Neural cell (in vitro differentiated cells): ENCODE results near the gene MRPL58. TPM values are rescaled to one million over a fixed set of nuclear protein-coding genes. Genes with fewer than 3 reads are reported as not detected.
A peak's percentile ranks its signal among the peaks of the same experiment; 100 is the strongest.
"Not testable (repeated sequence)": the region's sequence is repeated elsewhere in the genome, so short reads cannot be mapped to it uniquely, and the experiment has no call there.

ENCODE experiments used
- H2AFZ ChIP-seq: fragments of 200-600, 300-800 bp; sonication (generic), shearing (Covaris generic); 2 replicates; pipeline ENCODE4 v1.6.0; 2014; ENCODE audit warnings: low read depth, mild to moderate bottlenecking, antibody characterized with exemption, low read length, moderate library complexity
- H3F3A ChIP-seq: fragments of 200-600 bp; shearing (Covaris generic); 2 replicates; pipeline ENCODE4 v1.6.1; 2016; ENCODE audit warnings: mild to moderate bottlenecking, moderate library complexity, mixed read lengths, antibody characterized with exemption, low read length; ENCODE audit not compliant: insufficient read depth, poor library complexity, severe bottlenecking
- H3K27ac ChIP-seq: fragments of 200-600, 300-800 bp; sonication (generic), shearing (Covaris generic); 2 replicates; pipeline ENCODE4 v1.5.1; 2014; ENCODE audit warnings: mild to moderate bottlenecking, low read length, moderate library complexity
- H3K27me3 ChIP-seq: fragments of 300-800, 200-600 bp; sonication (generic), shearing (Covaris generic); 2 replicates; pipeline ENCODE4 v1.6.0; 2014; ENCODE audit warnings: mild to moderate bottlenecking, low read depth, low read length, moderate library complexity; ENCODE audit not compliant: insufficient read depth
- H3K36me3 ChIP-seq: fragments of 300-800, 200-600 bp; sonication (generic), shearing (Covaris generic); 2 replicates; pipeline ENCODE4 v1.5.1; 2014; ENCODE audit warnings: mild to moderate bottlenecking, antibody characterized with exemption, low read length, moderate library complexity; ENCODE audit not compliant: insufficient read depth
- H3K4me2 ChIP-seq: fragments of 300-800, 200-600 bp; sonication (generic), shearing (Covaris generic); 2 replicates; pipeline ENCODE4 v1.6.0; 2014; ENCODE audit warnings: mild to moderate bottlenecking, low read length
- H3K4me3 ChIP-seq: fragments of 300-800, 200-600 bp; sonication (generic), shearing (Covaris generic); 2 replicates; pipeline ENCODE4 v1.5.1; 2014; ENCODE audit warnings: mild to moderate bottlenecking, low read length, moderate library complexity
- H3K79me2 ChIP-seq: fragments of 200-600 bp; shearing (Covaris generic); replicated peaks from 2 replicates; pipeline ENCODE4 v1.6.0; 2014; ENCODE audit warnings: mild to moderate bottlenecking, low read length, moderate library complexity; ENCODE audit not compliant: insufficient read depth
- H3K9ac ChIP-seq: fragments of 300-800, 200-600 bp; sonication (generic), shearing (Covaris generic); 2 replicates; pipeline ENCODE4 v1.6.1; 2016; ENCODE audit warnings: mild to moderate bottlenecking, low read length, mixed read lengths
- H3K9me2 ChIP-seq: fragments of 200-600 bp; shearing (Covaris generic); 2 replicates; pipeline ENCODE4 v1.6.1; 2016; ENCODE audit warnings: mild to moderate bottlenecking, low read length, mixed read lengths; ENCODE audit not compliant: insufficient read depth
- H3K9me3 ChIP-seq: fragments of 200-600, 300-800 bp; sonication (generic), shearing (Covaris generic); 2 replicates; pipeline ENCODE4 v1.6.1; 2016; ENCODE audit warnings: mild to moderate bottlenecking, mixed run types, low read length, moderate library complexity, mixed read lengths
- H4K20me1 ChIP-seq: fragments of 200-600 bp; shearing (Covaris generic); 2 replicates; pipeline ENCODE4 v1.6.1; 2016; ENCODE audit warnings: mild to moderate bottlenecking, mixed run types; ENCODE audit not compliant: insufficient read depth
- EP300 ChIP-seq: fragments of 450-650 bp; conservative IDR thresholded peaks from 2 replicates; pipeline ENCODE4 v1.6.1; 2014; ENCODE audit warnings: antibody characterized with exemption, mild to moderate bottlenecking, moderate library complexity; ENCODE audit not compliant: poor library complexity, severe bottlenecking
- EZH2 ChIP-seq: fragments of 200-600, 300-800 bp; shearing (Covaris generic), sonication (generic); IDR thresholded peaks from 2 replicates; pipeline ENCODE4 v1.6.1; 2014; ENCODE audit warnings: antibody characterized with exemption, low read length, borderline replicate concordance, mild to moderate bottlenecking; ENCODE audit not compliant: insufficient read depth, poor library complexity, severe bottlenecking
- MXI1 ChIP-seq: fragments of 450-650 bp; conservative IDR thresholded peaks from 2 replicates; pipeline ENCODE4 v1.6.1; 2014; ENCODE audit warnings: antibody characterized with exemption, mild to moderate bottlenecking; ENCODE audit not compliant: poor library complexity, severe bottlenecking
- POLR2AphosphoS5 ChIP-seq: IDR thresholded peaks from 2 replicates; pipeline ENCODE4 v1.6.1; 2012
- RAD21 ChIP-seq: fragments of 450-650 bp; conservative IDR thresholded peaks from 2 replicates; pipeline ENCODE4 v1.6.1; 2014; ENCODE audit warnings: antibody characterized with exemption, mild to moderate bottlenecking, moderate library complexity
- REST ChIP-seq: IDR thresholded peaks from 2 replicates; pipeline ENCODE4 v1.6.1; 2012; ENCODE audit warnings: borderline replicate concordance
- SMC3 ChIP-seq: fragments of 450-650 bp; conservative IDR thresholded peaks from 2 replicates; pipeline ENCODE4 v1.6.1; 2014; ENCODE audit warnings: antibody characterized with exemption, mild to moderate bottlenecking, moderate library complexity; ENCODE audit not compliant: poor library complexity
- TAF1 ChIP-seq: IDR thresholded peaks from 2 replicates; pipeline ENCODE4 v1.6.1; 2012; ENCODE audit warnings: low read depth
- polyA plus RNA-seq: library from polyadenylated mRNA; depleted of rRNA; stranded (reverse); fragments of >200 nt; gene quantifications from 2 replicates; pipeline ENCODE4 v1.2.3, GENCODE V29; 2014
- TF ChIP-seq, protein P1 (sequence below): fragments of 450-650 bp; IDR thresholded peaks from 2 replicates; pipeline ENCODE4 v1.5.1; 2014; ENCODE audit warnings: antibody characterized with exemption, mild to moderate bottlenecking, moderate library complexity; ENCODE audit not compliant: poor library complexity, severe bottlenecking

The MRPL58 gene
- polyA plus RNA-seq, 1 donor from 2014 or later: 47.4 TPM

- H3F3A ChIP-seq: no peaks in the 10 kb centered on the region
- H3K79me2 ChIP-seq: peaks cover 13% of the 10 kb centered on the region
- peaks cover 5% of the 10 kb centered on the region for H3K36me3 ChIP-seq
- H3K4me3 ChIP-seq: no peak overlapping the region
- TF ChIP-seq, protein P1, sequence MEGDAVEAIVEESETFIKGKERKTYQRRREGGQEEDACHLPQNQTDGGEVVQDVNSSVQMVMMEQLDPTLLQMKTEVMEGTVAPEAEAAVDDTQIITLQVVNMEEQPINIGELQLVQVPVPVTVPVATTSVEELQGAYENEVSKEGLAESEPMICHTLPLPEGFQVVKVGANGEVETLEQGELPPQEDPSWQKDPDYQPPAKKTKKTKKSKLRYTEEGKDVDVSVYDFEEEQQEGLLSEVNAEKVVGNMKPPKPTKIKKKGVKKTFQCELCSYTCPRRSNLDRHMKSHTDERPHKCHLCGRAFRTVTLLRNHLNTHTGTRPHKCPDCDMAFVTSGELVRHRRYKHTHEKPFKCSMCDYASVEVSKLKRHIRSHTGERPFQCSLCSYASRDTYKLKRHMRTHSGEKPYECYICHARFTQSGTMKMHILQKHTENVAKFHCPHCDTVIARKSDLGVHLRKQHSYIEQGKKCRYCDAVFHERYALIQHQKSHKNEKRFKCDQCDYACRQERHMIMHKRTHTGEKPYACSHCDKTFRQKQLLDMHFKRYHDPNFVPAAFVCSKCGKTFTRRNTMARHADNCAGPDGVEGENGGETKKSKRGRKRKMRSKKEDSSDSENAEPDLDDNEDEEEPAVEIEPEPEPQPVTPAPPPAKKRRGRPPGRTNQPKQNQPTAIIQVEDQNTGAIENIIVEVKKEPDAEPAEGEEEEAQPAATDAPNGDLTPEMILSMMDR: no peak
- no peak overlapping the region for H3K9ac ChIP-seq
- H3K9me2 ChIP-seq: no peaks in the 10 kb centered on the region
- H3K4me2 ChIP-seq: no peak overlapping the region
- no peak overlapping the region for H2AFZ ChIP-seq
- no peaks in the 10 kb centered on the region for H3K9me3 ChIP-seq
- no peaks in the 10 kb centered on the region for H3K27me3 ChIP-seq
- no peak overlapping the region for H3K27ac ChIP-seq
- no peaks in the 10 kb centered on the region for H4K20me1 ChIP-seq
These were observed 32.2 kb downstream of the MRPL58 start for GRCh38 chr17:75044716-75045115.

DNA sequence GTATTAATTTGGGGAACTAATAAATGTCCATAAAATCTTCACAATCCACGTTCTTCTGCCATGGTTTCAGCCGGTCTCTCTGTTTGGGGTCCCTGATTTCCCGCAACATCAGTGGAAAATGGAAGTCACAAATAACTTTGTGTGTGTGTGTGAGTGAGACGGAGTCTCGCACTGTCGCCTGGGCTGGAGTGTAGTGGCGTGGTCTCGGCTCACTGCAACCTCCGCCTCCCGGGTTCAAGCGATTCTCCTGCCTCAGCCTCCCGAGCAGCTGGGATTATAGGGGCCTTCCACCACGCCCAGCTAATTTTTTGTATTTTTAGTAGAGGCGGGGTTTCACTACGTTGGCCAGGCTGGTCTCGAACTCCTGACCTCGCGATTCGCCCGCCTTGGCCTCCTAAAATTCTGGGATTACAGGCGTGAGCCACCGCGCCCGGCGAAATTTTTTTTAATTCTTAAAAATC is 33.5 kb downstream of the MRPL58 start:
- not testable (repeated sequence) for H3K9me3 ChIP-seq, H3K9me2 ChIP-seq, H3K36me3 ChIP-seq, H2AFZ ChIP-seq, H4K20me1 ChIP-seq, H3F3A ChIP-seq, H3K27me3 ChIP-seq
- Histone ChIP-seq H3K4me3 (peak overlapping the region; percentile 100), H3K4me2 (peak overlapping the region; percentile 35), H3K79me2 (peaks cover 16% of the 10 kb centered on the region), H3K9ac (peak overlapping the region; percentile 97), H3K27ac (peak overlapping the region; percentile 92)

DNA sequence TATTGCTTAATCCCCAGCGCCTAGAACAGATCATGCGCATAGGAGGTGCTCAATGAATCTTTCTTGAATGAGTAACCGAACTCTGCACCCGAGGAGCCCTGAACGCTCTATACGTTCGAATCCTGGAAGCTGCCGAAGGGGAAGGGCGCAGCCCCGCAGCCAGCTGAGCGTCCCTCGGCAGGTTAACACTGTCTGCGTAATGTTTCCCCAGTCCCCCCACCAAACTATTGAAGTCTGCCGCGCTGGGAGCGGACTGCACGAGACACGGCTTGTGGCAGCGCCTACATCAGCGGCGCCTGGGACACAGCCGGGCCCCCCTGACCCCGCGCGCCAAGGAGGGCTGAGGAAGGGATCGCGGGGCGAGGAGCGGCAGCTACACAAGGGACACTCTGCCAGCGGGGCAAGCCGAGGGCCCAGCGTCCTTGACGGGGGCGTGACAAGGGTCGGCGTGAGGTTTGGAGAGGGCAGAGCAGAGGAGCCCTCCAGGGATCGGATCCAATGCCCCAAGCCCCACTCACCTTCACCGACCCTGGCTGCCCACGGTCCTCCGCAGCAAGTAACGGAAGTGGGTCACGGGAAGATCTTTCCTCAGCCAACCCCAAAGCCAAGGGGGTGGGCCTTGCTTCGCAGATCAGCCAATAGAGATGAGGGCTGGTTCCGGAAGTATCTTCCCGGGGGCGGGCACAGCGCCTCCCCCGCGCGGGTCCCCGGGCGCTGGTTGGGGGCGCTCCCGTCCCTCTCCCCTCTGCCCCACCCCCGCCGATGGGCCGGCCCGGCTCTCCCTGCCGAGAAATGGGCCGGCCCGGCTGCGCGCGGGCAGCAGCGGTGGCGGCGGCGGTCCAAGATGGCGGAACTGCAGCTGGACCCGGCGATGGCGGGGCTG is 34.2 kb downstream of the MRPL58 start, which contains the start of the genes ATP5PD and KCTD2:
ATP5PD (minus strand) TSS at position 563 of the 883 bp plus-strand sequence. CDS start 4,319 bp downstream, outside the sequence.
KCTD2 (plus strand) TSS at position 819 of the 883 bp plus-strand sequence; CDS start at position 845, 26 bp downstream.
- peak within 1 kb of the TSS; percentile 100 for H3K4me3 ChIP-seq
- H4K20me1 ChIP-seq: no peaks in the 10 kb centered on the region
- no peaks in the 10 kb centered on the region for H3K27me3 ChIP-seq
- TF ChIP-seq REST (peak; percentile 77), POLR2AphosphoS5 (peak; percentile 99), EP300 (peak; percentile 48), MXI1 (peak; percentile 85), SMC3 (peak; percentile 53), TAF1 (no peak), RAD21 (peak; percentile 7), EZH2 (no peak)
- TF ChIP-seq, protein P1: no peak
- peak within 1 kb of the TSS; percentile 92 for H3K27ac ChIP-seq
- no peaks in the 10 kb centered on the region for H3K36me3 ChIP-seq
- H3K79me2 ChIP-seq: peaks cover 16% of the 10 kb centered on the region
- H3K9ac ChIP-seq: peak within 1 kb of the TSS; percentile 97
- H3F3A ChIP-seq: no peaks in the 10 kb centered on the region
- H3K9me3 ChIP-seq: no peaks in the 10 kb centered on the region
- H2AFZ ChIP-seq: peak within 1 kb of the TSS; percentile 69
- peak within 1 kb of the TSS; percentile 85 for H3K4me2 ChIP-seq
- no peaks in the 10 kb centered on the region for H3K9me2 ChIP-seq
